Upper lobe of left lung (tissue), 6 donors: Measurements from ENCODE around the gene RGS7. TPM values are rescaled to one million over a fixed set of nuclear protein-coding genes. Genes with fewer than 3 reads are reported as not detected.

Experiments
- ATAC-seq, 2 donors: fragments of 200-7000 bp; cut with Tn5 transposase; one replicate each; pipeline ENCODE4 v1.9.1; 2022; ENCODE audit warnings: mild to moderate bottlenecking in 2 of 2, moderate library complexity in 2 of 2; ENCODE audit not compliant: low FRiP score in 2 of 2
- DNase-seq, 2 donors: peaks; one replicate each; pipeline ENCODE4 v3.0.0-alpha.2; 2019 to 2020
- H3K27ac ChIP-seq, 4 donors: fragments of 200-600 bp; sonication (generic); one replicate each; pipeline ENCODE4 v1.5.1; 2016 to 2019
- H3K27me3 ChIP-seq, 4 donors: fragments of 200-600 bp; sonication (generic); one replicate each; pipeline ENCODE4 v1.5.1; 2017 to 2019
- H3K36me3 ChIP-seq, 4 donors: fragments of 200-600 bp; sonication (generic); one replicate each; pipeline ENCODE4 v1.5.1; 2016 to 2019
- H3K4me1 ChIP-seq, 4 donors: fragments of 200-600 bp; sonication (generic); one replicate each; pipeline ENCODE4 v1.5.1; 2018 to 2019
- H3K4me3 ChIP-seq, 4 donors: fragments of 200-600 bp; sonication (generic); one replicate each; pipeline ENCODE4 v1.5.1; 2017 to 2019; ENCODE audit warnings: mild to moderate bottlenecking in 2 of 4, moderate library complexity in 1 of 4
- H3K9me3 ChIP-seq, 4 donors: fragments of 200-600 bp; sonication (generic); one replicate each; pipeline ENCODE4 v1.5.1; 2018 to 2019
- CTCF ChIP-seq, 6 experiments: fragments of 450-650 bp in 4 of 6; fragments of 200-600 bp in 2 of 6; sonication (generic) in 2 of 6; IDR thresholded peaks; one replicate each; pipeline ENCODE4 v1.5.1; 2016 to 2019; ENCODE audit warnings: antibody characterized with exemption in 6 of 6
- EP300 ChIP-seq, 4 donors: sonication (generic); formaldehyde crosslinking; IDR thresholded peaks; one replicate each; pipeline ENCODE4 v1.5.1; 2017; ENCODE audit warnings: antibody characterized with exemption in 4 of 4, control low read depth in 2 of 4
- POLR2A ChIP-seq, 4 donors: fragments of 450-650 bp; IDR thresholded peaks; one replicate each; pipeline ENCODE4 v1.5.1; 2016 to 2017; ENCODE audit warnings: antibody characterized with exemption in 4 of 4, mild to moderate bottlenecking in 2 of 4
- POLR2AphosphoS5 ChIP-seq, 2 donors: sonication (generic); formaldehyde crosslinking; IDR thresholded peaks; one replicate each; pipeline ENCODE4 v1.5.1; 2017; ENCODE audit warnings: antibody characterized with exemption in 2 of 2
- WGBS, 2 donors: methylation state at CpG; one replicate each; pipeline ENCODE4 v1.1.5; 2017 to 2018; 5-methylcytosine and 5-hydroxymethylcytosine counted together
- total RNA-seq, 6 donors: library from RNA; depleted of rRNA in 4 of 6; stranded (reverse); fragments of >200 nt in 4 of 6; gene quantifications; one replicate each; pipeline versions ENCODE4 v1.1.0 to v1.2.1, GENCODE V29; 2016 to 2021
- donor health status: DM: no; HTN: no; CAD: no; lungs with moderate emphysema.
- donor health status: DM: no; HTN: yes; CAD: no; lungs with severe emphysema.

RGS7 gene
- total RNA-seq, 6 donors from 2014 or later = 0.15 TPM; not detected in 5

- H3K4me3 ChIP-seq = no peak overlapping the region
- H3K9me3 ChIP-seq = peaks cover 0 to 3% (median 0%) of the 10 kb centered on the region in 4 donors
- no peak overlapping the region for H3K27ac ChIP-seq
- H3K27me3 ChIP-seq = no peaks in the 10 kb centered on the region
- peak in 1 of 2 donors; percentile 72 for DNase-seq
- ATAC-seq = no peak
- 83 to 84% methylated on average over 18 of the region's 18 CpGs for WGBS, 2 donors
- H3K36me3 ChIP-seq = no peaks in the 10 kb centered on the region
- no peaks in the 10 kb centered on the region for H3K4me1 ChIP-seq
- TF ChIP-seq POLR2AphosphoS5 (IDR thresholded peaks at IDR 0.05) (no peak), EP300 (IDR thresholded peaks at IDR 0.05) (no peak), POLR2A (IDR thresholded peaks at IDR 0.05) (no peak), CTCF (IDR thresholded peaks at IDR 0.05) (no peak)
Measured at GRCh38 chr1:240998441-240999015, 358.5 kb downstream of the RGS7 start.

GRCh38 chr1:240998024-240998423, 359.0 kb downstream of the RGS7 start:
- no peak for DNase-seq
- Histone ChIP-seq H3K27me3 (no peaks in the 10 kb centered on the region), H3K27ac (no peak overlapping the region), H3K9me3 (peaks cover 0 to 3% (median 0%) of the 10 kb centered on the region in 4 donors), H3K36me3 (no peaks in the 10 kb centered on the region), H3K4me3 (no peak overlapping the region), H3K4me1 (no peaks in the 10 kb centered on the region)
- ATAC-seq = no peak
- no peak for TF ChIP-seq POLR2A (IDR thresholded peaks at IDR 0.05)
- no peak for TF ChIP-seq EP300 (IDR thresholded peaks at IDR 0.05)
- TF ChIP-seq CTCF (IDR thresholded peaks at IDR 0.05) = no peak
- no peak for TF ChIP-seq POLR2AphosphoS5 (IDR thresholded peaks at IDR 0.05)
- WGBS, 2 donors = 45 to 51% methylated on average over 5 of the region's 5 CpGs

GRCh38 chr1:240993004-240993403, 364.0 kb downstream of the RGS7 start:
- TF ChIP-seq EP300 (IDR thresholded peaks at IDR 0.05) (no peak), CTCF (IDR thresholded peaks at IDR 0.05) (no peak)
- ATAC-seq (no peak), DNase-seq (no peak)
- no peaks in the 10 kb centered on the region for H3K4me1 ChIP-seq
- no peaks in the 10 kb centered on the region for H3K9me3 ChIP-seq
- no peaks in the 10 kb centered on the region for H3K36me3 ChIP-seq
- H3K27ac ChIP-seq = no peak overlapping the region
- 85 to 90% methylated on average over 2 of the region's 2 CpGs for WGBS, 2 donors
- H3K27me3 ChIP-seq = no peaks in the 10 kb centered on the region
- no peak overlapping the region for H3K4me3 ChIP-seq

- TF ChIP-seq CTCF (IDR thresholded peaks at IDR 0.05) = no peak
- TF ChIP-seq EP300 (IDR thresholded peaks at IDR 0.05) = no peak
- TF ChIP-seq POLR2A (IDR thresholded peaks at IDR 0.05) = no peak
- TF ChIP-seq POLR2AphosphoS5 (IDR thresholded peaks at IDR 0.05) = no peak
- Histone ChIP-seq H3K9me3 (no peaks in the 10 kb centered on the region), H3K4me3 (no peak overlapping the region), H3K4me1 (no peaks in the 10 kb centered on the region), H3K36me3 (no peaks in the 10 kb centered on the region), H3K27me3 (no peaks in the 10 kb centered on the region), H3K27ac (no peak overlapping the region)
- no peak for ATAC-seq
- no peak for DNase-seq
- WGBS, 2 donors = 78 to 83% methylated on average over 5 of the region's 5 CpGs
Measured at GRCh38 chr1:240991230-240991629, 365.8 kb downstream of the RGS7 start.

GRCh38 chr1:240987928-240988327, 369.1 kb downstream of the RGS7 start:
- TF ChIP-seq POLR2AphosphoS5 (IDR thresholded peaks at IDR 0.05) (no peak), POLR2A (IDR thresholded peaks at IDR 0.05) (no peak), CTCF (IDR thresholded peaks at IDR 0.05) (no peak), EP300 (IDR thresholded peaks at IDR 0.05) (no peak)
- no peak overlapping the region for H3K4me3 ChIP-seq
- H3K36me3 ChIP-seq = no peaks in the 10 kb centered on the region
- WGBS, 2 donors = 67 to 72% methylated on average over 5 of the region's 5 CpGs
- H3K27me3 ChIP-seq = no peaks in the 10 kb centered on the region
- ATAC-seq (no peak), DNase-seq (no peak)
- no peaks in the 10 kb centered on the region for H3K9me3 ChIP-seq
- H3K27ac ChIP-seq = no peak overlapping the region
- H3K4me1 ChIP-seq = no peaks in the 10 kb centered on the region
